Measurements from ENCODE around the gene ANGPTL2. TPM values are rescaled to one million over a fixed set of nuclear protein-coding genes. Genes with fewer than 3 reads are reported as not detected.

Gene ANGPTL2
- total RNA-seq, 6 donors from 2014 or later, result 3.9 to 26.0 (median 7.9) TPM

DNA sequence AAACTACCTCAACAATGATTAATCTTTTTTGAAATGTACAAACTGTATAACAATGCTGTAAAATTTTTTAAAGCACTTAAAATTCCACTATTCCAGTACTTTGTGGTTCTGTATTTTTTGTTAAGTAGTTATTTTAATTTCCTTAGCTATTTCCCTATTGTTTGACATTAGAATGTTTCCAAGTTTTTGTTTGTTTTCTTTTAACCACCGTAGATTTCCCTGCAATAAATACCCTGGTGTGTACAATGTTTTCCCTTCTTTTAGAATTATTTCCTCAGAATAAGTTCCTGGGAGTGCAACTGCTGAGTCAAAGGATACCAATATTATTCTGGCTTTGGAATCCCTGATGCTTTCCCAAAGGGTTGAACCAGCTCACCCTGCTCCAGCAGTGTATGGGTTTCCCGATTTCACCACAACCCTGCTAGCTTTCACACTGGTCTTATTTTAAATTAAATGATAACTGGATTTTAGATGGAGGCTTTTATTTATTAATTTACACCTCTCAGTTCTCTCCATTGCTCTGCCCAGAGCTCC, 20.6 kb upstream of the ANGPTL2 start:
- 62 to 69% methylated on average over 2 of the region's 2 CpGs for WGBS, 2 donors
- H3K9me3 ChIP-seq, result no peaks in the 10 kb centered on the region
- no peaks in the 10 kb centered on the region for H3K27me3 ChIP-seq
- no peak for DNase-seq
- no peak overlapping the region for H3K27ac ChIP-seq
- no peaks in the 10 kb centered on the region for H3K4me1 ChIP-seq
- TF ChIP-seq CTCF (IDR thresholded peaks at IDR 0.05) (no peak), EP300 (IDR thresholded peaks at IDR 0.05) (no peak), POLR2AphosphoS5 (IDR thresholded peaks at IDR 0.05) (no peak), POLR2A (IDR thresholded peaks at IDR 0.05) (no peak)
- no peaks in the 10 kb centered on the region for H3K36me3 ChIP-seq
- ATAC-seq (ENCODE audit: low FRiP score in 2 of 2), result no peak
- H3K4me3 ChIP-seq, result no peak overlapping the region

DNA sequence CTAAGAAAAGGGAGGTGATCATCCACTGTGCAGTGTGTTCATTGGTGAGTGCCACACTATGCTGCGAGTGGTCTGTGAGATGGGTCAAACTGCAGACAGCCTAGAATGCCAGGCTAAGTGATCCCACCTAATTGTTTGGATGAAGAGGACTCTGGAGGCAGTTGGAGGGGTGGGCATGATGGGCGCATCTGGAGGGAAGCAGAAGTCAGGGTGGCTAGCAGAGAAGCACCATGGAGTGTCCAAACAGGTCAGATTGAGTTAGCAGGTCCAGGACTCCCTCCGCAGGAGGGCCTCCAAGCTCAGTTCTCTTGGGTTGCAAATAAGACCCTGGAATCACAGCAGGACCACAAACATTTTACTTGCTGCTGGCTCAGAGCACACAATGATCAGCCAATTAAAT, 19.9 kb upstream of the ANGPTL2 start:
- Histone ChIP-seq H3K9me3 (no peaks in the 10 kb centered on the region), H3K36me3 (no peaks in the 10 kb centered on the region), H3K4me1 (no peaks in the 10 kb centered on the region), H3K27ac (no peak overlapping the region), H3K27me3 (no peaks in the 10 kb centered on the region), H3K4me3 (no peak overlapping the region)
- DNase-seq, result no peak
- TF ChIP-seq POLR2A (IDR thresholded peaks at IDR 0.05), result no peak
- 93 to 96% methylated on average over 3 of the region's 3 CpGs for WGBS, 2 donors
- no peak for ATAC-seq (ENCODE audit: low FRiP score in 2 of 2)

- H3K27ac ChIP-seq, result no peak overlapping the region
- no peak overlapping the region for H3K4me3 ChIP-seq
- no peaks in the 10 kb centered on the region for H3K36me3 ChIP-seq
- H3K9me3 ChIP-seq, result no peaks in the 10 kb centered on the region
- DNase-seq (no peak), ATAC-seq (ENCODE audit: low FRiP score in 2 of 2) (no peak)
- 74 to 85% methylated on average over 9 of the region's 9 CpGs for WGBS, 2 donors
- H3K4me1 ChIP-seq, result no peaks in the 10 kb centered on the region
- TF ChIP-seq POLR2A (IDR thresholded peaks at IDR 0.05) (no peak), CTCF (IDR thresholded peaks at IDR 0.05) (no peak), POLR2AphosphoS5 (IDR thresholded peaks at IDR 0.05) (no peak), EP300 (IDR thresholded peaks at IDR 0.05) (no peak)
- H3K27me3 ChIP-seq, result no peaks in the 10 kb centered on the region
Measured at GRCh38 chr9:127140842-127141675, 18.6 kb upstream of the ANGPTL2 start.

DNA sequence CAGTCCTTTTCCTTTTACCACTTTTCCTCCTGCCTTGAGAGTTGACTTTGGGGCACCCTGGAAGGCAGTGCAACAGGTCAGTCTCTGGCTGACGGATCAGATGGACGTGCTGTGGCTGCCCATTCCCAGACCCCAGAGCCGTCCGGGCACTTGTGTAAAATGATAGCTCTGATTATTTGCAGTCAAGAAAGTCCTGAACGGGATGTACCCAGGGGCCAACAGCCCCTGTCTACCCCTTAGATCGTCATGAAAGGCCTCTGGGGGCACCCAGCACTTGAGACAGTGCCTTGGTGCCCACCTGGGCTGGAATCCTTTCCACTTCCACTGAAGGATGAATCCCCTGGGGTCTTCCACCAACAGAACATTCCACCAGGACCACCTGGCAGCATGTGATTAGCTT, 17.7 kb upstream of the ANGPTL2 start:
- H3K4me1 ChIP-seq, result no peaks in the 10 kb centered on the region
- H3K36me3 ChIP-seq, result no peaks in the 10 kb centered on the region
- H3K9me3 ChIP-seq, result no peaks in the 10 kb centered on the region
- TF ChIP-seq CTCF (IDR thresholded peaks at IDR 0.05), result no peak
- no peak for TF ChIP-seq POLR2AphosphoS5 (IDR thresholded peaks at IDR 0.05)
- no peak for TF ChIP-seq POLR2A (IDR thresholded peaks at IDR 0.05)
- no peak for TF ChIP-seq EP300 (IDR thresholded peaks at IDR 0.05)
- H3K27me3 ChIP-seq, result no peaks in the 10 kb centered on the region
- WGBS, 2 donors, result 93 to 94% methylated on average over 5 to 6 of the region's 6 CpGs
- H3K4me3 ChIP-seq, result no peak overlapping the region
- ATAC-seq (ENCODE audit: low FRiP score in 2 of 2) (no peak), DNase-seq (no peak)
- no peak overlapping the region for H3K27ac ChIP-seq

GRCh38 chr9:127139775-127140174, 17.3 kb upstream of the ANGPTL2 start:
- ATAC-seq (ENCODE audit: low FRiP score in 2 of 2) (no peak), DNase-seq (no peak)
- Histone ChIP-seq H3K27me3 (no peaks in the 10 kb centered on the region), H3K9me3 (no peaks in the 10 kb centered on the region), H3K27ac (no peak overlapping the region), H3K4me1 (peaks cover 0 to 3% (median 0%) of the 10 kb centered on the region in 4 donors), H3K4me3 (no peak overlapping the region), H3K36me3 (no peaks in the 10 kb centered on the region)
- TF ChIP-seq CTCF (IDR thresholded peaks at IDR 0.05) (no peak), POLR2AphosphoS5 (IDR thresholded peaks at IDR 0.05) (no peak), POLR2A (IDR thresholded peaks at IDR 0.05) (no peak), EP300 (IDR thresholded peaks at IDR 0.05) (no peak)
- 94 to 98% methylated on average over 6 of the region's 6 CpGs for WGBS, 2 donors
